GM18907 (cell line): ENCODE measurements around the gene STXBP2.
"Not testable (repeated sequence)": the region's sequence is repeated elsewhere in the genome, so short reads cannot be mapped to it uniquely, and the experiment has no call there.

ENCODE experiments used
- ATAC-seq: cut with Tn5 transposase; IDR thresholded peaks from one replicate; pipeline ENCODE4 v1.9.1; 2021; ENCODE audit warnings: mild to moderate bottlenecking, moderate library complexity; ENCODE audit not compliant: unreplicated experiment

The STXBP2 gene

GRCh38 chr19:7631577-7631976 lies 5.3 kb upstream of the STXBP2 start:
- ATAC-seq, result no peak

GRCh38 chr19:7632340-7633203 lies 4.3 kb upstream of the STXBP2 start:
- no peak for ATAC-seq

GRCh38 chr19:7633698-7634097 lies 3.2 kb upstream of the STXBP2 start, which contains the start of gene PCP2:
PCP2 (minus strand) TSS chr19:7633719; CDS start chr19:7633457, 262 bp downstream.
- no peak for ATAC-seq

DNA sequence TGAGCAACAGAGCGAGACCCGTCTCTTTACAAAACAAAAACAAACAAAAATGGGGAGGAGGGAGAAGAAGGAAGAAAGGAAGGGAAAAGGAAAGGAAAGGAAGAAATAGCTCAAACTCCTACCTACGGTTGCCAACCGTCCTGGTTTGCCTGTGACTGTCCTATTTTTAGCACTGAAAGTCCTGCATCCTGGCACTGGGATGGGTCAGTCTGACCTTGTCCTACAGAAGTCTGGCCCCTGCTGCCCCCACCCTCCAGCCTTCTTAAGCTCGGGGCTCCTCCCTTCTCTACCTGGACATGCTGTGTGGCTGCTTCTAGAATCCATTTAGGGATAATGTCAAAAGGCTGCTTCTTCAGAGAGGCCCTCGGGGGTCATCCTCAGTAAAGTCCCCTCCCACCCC lies 1.2 kb upstream of the STXBP2 start:
- no peak for ATAC-seq

DNA sequence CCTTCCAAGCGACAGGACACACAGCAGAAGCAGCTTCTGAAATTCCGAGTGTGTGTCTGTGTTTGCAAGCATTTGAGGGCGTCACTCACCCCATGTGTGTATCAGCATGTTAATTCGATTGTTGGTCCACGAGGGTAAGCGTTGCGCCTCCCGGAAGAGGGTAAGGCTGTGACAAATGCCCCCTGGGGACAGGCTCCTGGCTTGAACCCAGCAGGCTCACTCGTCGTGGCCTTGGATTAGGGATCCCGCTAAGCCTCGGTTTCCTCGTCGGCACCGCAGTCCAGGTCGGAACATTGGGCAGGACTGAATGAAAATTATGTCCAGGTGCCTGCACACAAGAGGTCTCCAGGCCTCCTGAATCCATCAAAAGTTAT lies 606 bp upstream of the STXBP2 start:
- ATAC-seq, result no peak

DNA sequence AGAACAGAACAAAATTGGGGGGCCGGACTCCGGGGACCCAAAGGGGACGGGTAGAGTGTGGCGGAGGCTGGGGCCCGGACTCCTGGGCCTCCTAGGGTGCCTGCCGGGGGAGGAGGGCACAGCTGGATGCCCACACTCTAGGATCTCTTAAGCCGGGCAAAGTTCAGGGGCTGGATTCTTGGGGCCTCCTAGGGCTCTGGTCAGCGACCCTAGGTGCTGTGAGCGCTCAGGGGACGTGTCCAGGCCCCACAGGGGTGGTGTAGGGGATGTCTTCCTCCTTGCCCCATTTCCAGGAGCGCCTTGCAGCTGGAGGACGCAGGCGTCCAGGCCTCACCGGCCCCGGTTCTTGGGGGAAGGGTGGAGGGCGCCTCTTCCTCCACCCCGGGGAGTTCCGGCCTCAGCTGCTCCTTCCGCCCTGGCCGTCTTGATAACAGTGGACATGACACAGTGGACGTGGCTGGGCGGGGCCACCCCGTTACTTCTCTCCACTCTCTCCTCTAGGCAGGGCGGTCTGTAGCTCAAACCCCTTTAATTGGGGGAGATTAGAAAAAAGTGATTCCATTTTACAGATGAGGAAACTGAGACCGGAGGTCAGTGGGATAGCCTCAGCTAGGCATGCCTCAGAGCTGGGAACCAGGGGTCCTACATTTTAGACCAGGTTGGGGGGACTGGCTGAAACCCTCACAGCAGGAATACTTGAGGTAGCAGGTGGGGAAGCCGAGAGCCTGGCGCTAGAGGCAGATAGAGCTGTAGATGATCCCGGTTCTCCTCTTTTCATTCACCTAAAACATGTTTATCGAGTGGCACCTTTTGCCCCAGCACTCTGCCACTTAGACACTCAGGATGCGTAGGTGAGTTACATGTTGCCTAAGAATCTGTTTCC lies 705 bp downstream of the STXBP2 start:
- ATAC-seq, result peak; percentile 25

GRCh38 chr19:7638802-7639465 lies 2.0 kb downstream of the STXBP2 start:
- ATAC-seq, result no peak

- no peak for ATAC-seq
Observed at GRCh38 chr19:7639863-7640348, 3.0 kb downstream of the STXBP2 start.

DNA sequence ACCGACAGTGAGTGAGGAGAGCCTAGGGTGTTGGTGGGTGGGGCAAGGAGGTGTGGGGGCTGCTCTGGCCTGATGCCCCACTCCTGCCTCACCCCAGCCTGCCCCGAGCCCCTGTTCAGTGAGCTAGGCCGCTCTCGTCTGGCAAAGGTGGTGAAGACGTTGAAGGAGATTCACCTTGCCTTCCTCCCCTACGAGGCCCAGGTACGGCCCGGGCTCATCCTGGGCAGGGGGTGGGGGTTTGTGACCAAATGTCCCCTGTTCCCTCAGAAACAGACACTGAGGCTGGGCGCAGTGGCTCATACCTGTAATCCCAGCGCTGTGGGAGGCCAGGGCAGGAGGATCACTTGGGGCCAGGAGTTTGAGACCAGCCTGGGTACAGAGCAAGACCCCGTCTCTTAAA lies 3.9 kb downstream of the STXBP2 start:
- no peak for ATAC-seq

- no peak for ATAC-seq
Observed at GRCh38 chr19:7641290-7642276, 4.7 kb downstream of the STXBP2 start.

DNA sequence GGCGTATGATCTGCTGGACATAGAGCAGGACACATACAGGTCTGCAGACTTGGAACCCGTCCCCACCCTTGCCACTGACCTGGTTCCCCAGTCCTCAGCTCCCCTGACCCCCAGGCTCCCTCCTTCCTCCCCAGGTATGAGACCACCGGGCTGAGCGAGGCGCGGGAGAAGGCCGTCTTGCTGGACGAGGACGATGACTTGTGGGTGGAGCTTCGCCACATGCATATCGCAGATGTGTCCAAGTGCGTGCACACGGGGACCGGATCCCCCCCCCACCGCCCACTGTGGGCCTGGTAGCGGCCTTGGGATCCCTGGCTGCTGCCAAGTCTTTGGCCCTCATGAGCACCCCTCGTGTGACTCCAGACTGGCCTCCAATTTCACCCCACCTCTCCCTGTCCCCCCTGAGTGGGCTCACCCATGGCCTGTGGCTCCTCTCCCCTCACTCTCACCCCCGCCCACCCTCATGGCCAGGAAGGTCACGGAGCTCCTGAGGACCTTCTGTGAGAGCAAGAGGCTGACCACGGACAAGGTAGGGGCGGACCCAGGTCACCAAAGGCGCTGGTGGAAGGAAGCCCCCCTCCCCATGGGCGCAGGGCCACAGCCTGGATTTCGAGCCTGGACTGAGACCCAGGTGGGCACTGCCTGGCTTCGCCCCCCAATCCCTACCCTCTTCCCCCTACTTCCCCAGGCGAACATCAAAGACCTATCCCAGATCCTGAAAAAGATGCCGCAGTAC lies 5.6 kb downstream of the STXBP2 start:
- ATAC-seq, result no peak

GRCh38 chr19:7643031-7643415 lies 6.1 kb downstream of the STXBP2 start:
- ATAC-seq, result no peak

DNA sequence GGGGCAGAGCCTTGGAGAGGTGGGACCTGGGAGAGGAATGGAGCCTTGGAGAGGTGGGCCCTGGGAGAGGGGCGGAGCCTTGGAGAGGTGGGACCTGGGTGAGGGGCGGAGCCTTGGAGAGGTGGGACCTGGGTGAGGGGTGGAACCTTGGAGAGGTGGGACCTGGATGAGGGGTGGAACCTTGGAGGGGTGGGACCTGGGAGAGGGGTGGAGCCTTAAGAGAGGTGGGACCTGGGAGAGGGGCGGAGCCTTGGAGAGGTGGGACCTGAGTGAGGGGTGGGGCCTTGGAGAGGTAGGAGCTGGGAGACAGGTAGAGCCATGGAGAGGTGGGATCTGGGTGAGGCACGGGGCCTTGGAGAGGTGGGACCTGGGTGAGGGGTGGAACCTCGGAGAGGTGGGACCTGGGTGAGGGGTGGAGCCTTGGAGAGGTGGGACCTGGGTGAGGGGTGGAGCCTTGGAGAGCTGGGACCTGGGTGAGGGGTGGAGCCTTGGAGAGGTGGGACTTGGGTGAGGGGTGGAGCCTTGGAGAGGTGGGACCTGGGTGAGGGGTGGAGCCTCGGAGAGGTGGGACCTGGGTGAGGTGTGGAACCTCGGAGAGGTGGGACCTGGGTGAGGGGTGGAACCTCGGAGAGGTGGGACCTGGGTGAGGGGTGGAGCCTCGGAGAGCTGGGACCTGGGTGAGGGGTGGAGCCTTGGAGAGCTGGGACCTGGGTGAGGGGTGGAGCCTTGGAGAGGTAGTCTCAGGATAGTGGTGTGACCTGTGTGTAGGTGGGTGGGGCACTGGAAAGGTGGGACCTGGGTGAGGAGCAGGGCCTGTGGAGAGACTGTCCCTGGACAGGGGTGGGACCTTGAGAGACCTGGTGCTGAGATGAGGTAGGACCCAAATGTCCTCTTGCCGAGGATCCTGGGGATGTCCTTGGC lies 7.0 kb downstream of the STXBP2 start:
- ATAC-seq, result not testable (repeated sequence)

GRCh38 chr19:7644550-7644877 lies 7.6 kb downstream of the STXBP2 start:
- no peak for ATAC-seq

GRCh38 chr19:7645163-7645562 lies 8.3 kb downstream of the STXBP2 start:
- ATAC-seq, result no peak

- no peak for ATAC-seq
Observed at GRCh38 chr19:7645656-7646425, 8.9 kb downstream of the STXBP2 start.

- ATAC-seq, result no peak
Observed at GRCh38 chr19:7646426-7646700, 9.5 kb downstream of the STXBP2 start.

DNA sequence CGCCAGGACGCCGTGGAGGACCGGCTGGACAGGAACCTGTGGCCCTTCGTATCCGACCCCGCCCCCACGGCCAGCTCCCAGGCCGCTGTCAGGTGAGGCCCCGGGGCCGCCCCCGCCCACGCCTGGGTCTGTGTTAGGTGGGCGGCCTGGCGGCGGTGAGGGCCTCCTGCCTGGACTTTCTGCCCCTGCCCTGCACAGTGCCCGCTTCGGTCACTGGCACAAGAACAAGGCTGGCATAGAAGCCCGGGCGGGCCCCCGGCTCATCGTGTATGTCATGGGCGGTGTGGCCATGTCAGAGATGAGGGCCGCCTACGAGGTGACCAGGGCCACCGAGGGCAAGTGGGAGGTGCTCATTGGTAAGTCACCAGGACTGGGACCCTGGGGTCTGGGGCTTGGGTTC lies 10.2 kb downstream of the STXBP2 start:
- ATAC-seq, result no peak
